PC-3 (cell line): ENCODE results near the gene CUTA. TPM values are rescaled to one million over a fixed set of nuclear protein-coding genes. Genes with fewer than 3 reads are reported as not detected.

Experiments
- ATAC-seq: fragments of 200-7000 bp; cut with Tn5 transposase; 2 replicates; pipeline ENCODE4 v1.9.1; 2020; ENCODE audit warnings: mild to moderate bottlenecking, moderate library complexity
- BruUV-seq: library from RNA; stranded (reverse); fragments of 400-500 nt; replicated peaks from 2 replicates; lab custom pipeline; 2021; lab: Mats Ljungman, UMichigan
- CTCF ChIA-PET: fragments of 300-600 bp; sonication (Branson Sonifier 250); formaldehyde crosslinking; loops from one replicate; lab custom pipeline; 2022; ENCODE audit warnings: antibody characterized with exemption; lab: Charles Lee
- POLR2A ChIA-PET: fragments of 300-600 bp; sonication (Branson Sonifier 250); formaldehyde crosslinking; loops from one replicate; lab custom pipeline; 2022; ENCODE audit warnings: antibody characterized with exemption; ENCODE audit not compliant: unreplicated experiment; lab: Charles Lee
- DNase-seq: peaks from one replicate; pipeline ENCODE4 v3.0.0-alpha.2; 2015
- H2AFZ ChIP-seq: fragments of 300-600 bp; sonication (generic); 2 replicates; pipeline ENCODE4 v1.6.0; 2016; ENCODE audit warnings: antibody characterized with exemption, low read length
- H3F3A ChIP-seq: fragments of 300-600 bp; sonication (generic); one replicate; pipeline ENCODE4 v1.6.0; 2017; ENCODE audit warnings: antibody characterized with exemption, low read length, control low read depth, mild to moderate bottlenecking; ENCODE audit not compliant: unreplicated experiment
- H3K27ac ChIP-seq: fragments of 300-600 bp; sonication (generic); 2 replicates; pipeline ENCODE4 v1.5.1; 2016; ENCODE audit warnings: mild to moderate bottlenecking, low read length
- H3K27me3 ChIP-seq: fragments of 300-600 bp; sonication (generic); 2 replicates; pipeline ENCODE4 v1.6.1; 2016; ENCODE audit warnings: low read length, mixed read lengths
- H3K36me3 ChIP-seq: fragments of 300-600 bp; sonication (generic); 2 replicates; pipeline ENCODE4 v1.6.1; 2016; ENCODE audit warnings: low read depth, mixed run types, low read length, mixed read lengths
- H3K4me1 ChIP-seq: fragments of 300-600 bp; sonication (generic); 2 replicates; pipeline ENCODE4 v1.5.1; 2016; ENCODE audit warnings: low read length; ENCODE audit not compliant: insufficient read depth
- H3K4me2 ChIP-seq: fragments of 300-600 bp; sonication (generic); 2 replicates; pipeline ENCODE4 v1.6.0; 2016; ENCODE audit warnings: low read length
- H3K4me3 ChIP-seq: fragments of 300-600 bp; sonication (generic); 2 replicates; pipeline ENCODE4 v1.5.1; 2016; ENCODE audit warnings: mild to moderate bottlenecking, low read length, mixed read lengths
- H3K79me2 ChIP-seq: fragments of 300-600 bp; sonication (generic); 2 replicates; pipeline ENCODE4 v1.6.1; 2017; ENCODE audit warnings: low read length, mixed read lengths
- H3K9ac ChIP-seq: fragments of 300-600 bp; sonication (generic); 2 replicates; pipeline ENCODE4 v1.6.0; 2016; ENCODE audit warnings: mild to moderate bottlenecking, low read length
- H3K9me2 ChIP-seq: fragments of 300-600 bp; sonication (generic); replicated peaks from 2 replicates; pipeline ENCODE4 v1.6.1; 2016; ENCODE audit warnings: mixed run types, low read length, mixed read lengths
- H3K9me3 ChIP-seq: fragments of 300-600 bp; sonication (generic); 2 replicates; pipeline ENCODE4 v1.6.1; 2016; ENCODE audit warnings: low read length, mixed read lengths
- H4K20me1 ChIP-seq: fragments of 300-600 bp; sonication (generic); 2 replicates; pipeline ENCODE4 v1.6.1; 2016; ENCODE audit warnings: low read length, mixed read lengths
- CTCF ChIP-seq: fragments of 300-600 bp; sonication (generic); conservative IDR thresholded peaks from 2 replicates; pipeline ENCODE4 v1.5.1; 2017; ENCODE audit warnings: antibody characterized with exemption, low read depth, mild to moderate bottlenecking, low read length
- EZH2 ChIP-seq: fragments of 300-600 bp; sonication (generic); IDR thresholded peaks from one replicate; pipeline ENCODE4 v1.6.1; 2017; ENCODE audit warnings: antibody characterized with exemption, mild to moderate bottlenecking, low read length; ENCODE audit not compliant: unreplicated experiment
- EZH2phosphoT487 ChIP-seq: fragments of 300-600 bp; sonication (generic); IDR thresholded peaks from 2 replicates; pipeline ENCODE4 v1.6.1; 2018; ENCODE audit warnings: mild to moderate bottlenecking, antibody characterized with exemption, low read length, borderline replicate concordance
- intact Hi-C: fragments of 100-400 bp; cut with micrococcal nuclease; formaldehyde crosslinking; loops from 2 replicates; pipeline ENCODE4 v1.9.0; 2023
- total RNA-seq: library from RNA; depleted of rRNA; stranded (reverse); fragments of >200 nt; gene quantifications from 2 replicates; pipeline ENCODE4 v1.2.3, GENCODE V29; 2014

CUTA gene
- total RNA-seq, 1 experiment from 2014 or later: 242 TPM

GRCh38 chr6:33429750-33430052 is 11.8 kb upstream of the CUTA start:
- CTCF ChIA-PET: interaction anchor here (0.6 kb wide), 1 partner anchor 20 kb away, joined by 4 read pairs; no protein-coding TSS in a partner anchor
- ATAC-seq (no peak), DNase-seq (no peak)
- Histone ChIP-seq H3K79me2 (no peaks in the 10 kb centered on the region), H3F3A (no peaks in the 10 kb centered on the region), H3K4me2 (no peak overlapping the region), H3K9me3 (no peaks in the 10 kb centered on the region), H4K20me1 (no peaks in the 10 kb centered on the region), H3K9me2 (no peaks in the 10 kb centered on the region), H3K27me3 (no peaks in the 10 kb centered on the region), H3K4me3 (no peak overlapping the region), H3K27ac (no peak overlapping the region), H2AFZ (no peak overlapping the region), H3K36me3 (no peaks in the 10 kb centered on the region), H3K9ac (no peak overlapping the region), H3K4me1 (peaks cover 22% of the 10 kb centered on the region)
- no peak for TF ChIP-seq EZH2phosphoT487
- no peak for TF ChIP-seq EZH2
- TF ChIP-seq CTCF: no peak
- intact Hi-C loops: no loop called here
- no TSS peak for BruUV-seq
- POLR2A ChIA-PET: no interaction called here

GRCh38 chr6:33428966-33429749 is 11.3 kb upstream of the CUTA start:
- Histone ChIP-seq H3K36me3 (no peaks in the 10 kb centered on the region), H3K9ac (no peak overlapping the region), H3K9me3 (no peaks in the 10 kb centered on the region), H3K27ac (no peak overlapping the region), H4K20me1 (no peaks in the 10 kb centered on the region), H3K4me1 (peaks cover 23% of the 10 kb centered on the region), H3K9me2 (no peaks in the 10 kb centered on the region), H3K4me2 (peak overlapping the region; percentile 86; the same call in 1 of the 2 replicates), H3K79me2 (no peaks in the 10 kb centered on the region), H3F3A (no peaks in the 10 kb centered on the region), H3K27me3 (no peaks in the 10 kb centered on the region), H2AFZ (no peak overlapping the region), H3K4me3 (no peak overlapping the region)
- ChIA-PET CTCF (no interaction called here), POLR2A (no interaction called here)
- DNase-seq: no peak
- no TSS peak for BruUV-seq
- no peak for TF ChIP-seq EZH2
- no peak for TF ChIP-seq CTCF
- TF ChIP-seq EZH2phosphoT487: no peak
- no peak for ATAC-seq
- intact Hi-C loops: no loop called here

- Histone ChIP-seq H3K9me3 (no peaks in the 10 kb centered on the region), H3K27ac (no peak overlapping the region), H4K20me1 (no peaks in the 10 kb centered on the region), H3K9ac (peak overlapping the region; percentile 45; the same call in 1 of the 2 replicates), H3K36me3 (no peaks in the 10 kb centered on the region), H3K9me2 (no peaks in the 10 kb centered on the region), H3K79me2 (no peaks in the 10 kb centered on the region), H3K27me3 (no peaks in the 10 kb centered on the region), H3K4me3 (peak overlapping the region; percentile 67), H3K4me2 (peak overlapping the region; percentile 86), H3F3A (no peaks in the 10 kb centered on the region), H3K4me1 (peaks cover 23% of the 10 kb centered on the region), H2AFZ (peak overlapping the region; percentile 85)
- intact Hi-C loops: no loop called here
- peak; percentile 61 for DNase-seq
- no TSS peak for BruUV-seq
- ATAC-seq: peak; percentile 30
- ChIA-PET CTCF (no interaction called here), POLR2A (no interaction called here)
- peak; percentile 58 for TF ChIP-seq CTCF
- no peak for TF ChIP-seq EZH2
These were observed 10.5 kb upstream of the CUTA start for GRCh38 chr6:33428224-33428965.
